HEK293 (cell line): ENCODE measurements around the gene CALHM6.

Experiments used
- CTCF ChIA-PET: fragments of 350-600 bp; formaldehyde crosslinking; extraction: SDS; loops from one replicate; lab custom pipeline; 2021; ENCODE audit warnings: antibody characterized with exemption; lab: Yijun Ruan, JAX
- POLR2A ChIA-PET: fragments of 300-600 bp; formaldehyde crosslinking; extraction: SDS; loops from one replicate; lab custom pipeline; 2020; ENCODE audit warnings: antibody characterized with exemption, inconsistent platforms; lab: Yijun Ruan, JAX
- H3K27ac ChIP-seq: fragments of 200-500 bp; sonication (Bioruptor generic); 2 replicates; pipeline ENCODE4 v1.5.1; 2014; ENCODE audit warnings: low read depth, low read length, control low read depth, inconsistent platforms; ENCODE audit errors: extremely low read depth
- H3K36me3 ChIP-seq, 2 experiments: fragments of 200-500 bp in 1 of 2; sonication (Bioruptor generic) in 1 of 2; 1 replicate in 1 of 2; 2 replicates in 1 of 2; pipeline ENCODE4 v1.5.1; 2014 to 2017; ENCODE audit warnings: inconsistent platforms in 2 of 2, low read length in 2 of 2; ENCODE audit not compliant: control insufficient read depth in 2 of 2, insufficient read depth in 1 of 2
- H3K4me1 ChIP-seq: fragments of 200-500 bp; sonication (Bioruptor generic); 2 replicates; pipeline ENCODE4 v1.5.1; 2014; ENCODE audit warnings: mild to moderate bottlenecking, low read length, inconsistent platforms; ENCODE audit not compliant: control insufficient read depth, insufficient read depth
- H3K4me3 ChIP-seq: 2 replicates; pipeline ENCODE4 v1.5.1; 2011; ENCODE audit warnings: low read depth, mild to moderate bottlenecking, control low read depth, low read length, moderate library complexity
- H3K9me3 ChIP-seq: fragments of 200-500 bp; sonication (Bioruptor generic); 2 replicates; pipeline ENCODE4 v1.5.1; 2014; ENCODE audit warnings: low read depth, low read length, inconsistent platforms; ENCODE audit not compliant: control insufficient read depth, insufficient read depth
- BCL6B ChIP-seq: fragments of 450-650 bp; formaldehyde crosslinking; IDR thresholded peaks from 2 replicates; pipeline ENCODE4 v1.5.1; 2017; ENCODE audit warnings: missing biosample characterization, missing genetic modification characterization
- EGR2 ChIP-seq: fragments of 450-650 bp; formaldehyde crosslinking; IDR thresholded peaks from 2 replicates; pipeline ENCODE4 v1.5.1; 2016; ENCODE audit warnings: low read depth, missing biosample characterization, missing genetic modification characterization
- HOXC10 ChIP-seq: sonication (generic); formaldehyde crosslinking; IDR thresholded peaks from 2 replicates; pipeline ENCODE4 v1.8.1; 2023; ENCODE audit warnings: mild to moderate bottlenecking, missing genetic modification reagents
- MYNN ChIP-seq: fragments of 450-650 bp; formaldehyde crosslinking; IDR thresholded peaks from 2 replicates; pipeline ENCODE4 v1.5.1; 2016; ENCODE audit warnings: missing biosample characterization, missing genetic modification characterization, borderline replicate concordance
- PATZ1 ChIP-seq: fragments of 450-650 bp; formaldehyde crosslinking; IDR thresholded peaks from 2 replicates; pipeline ENCODE4 v1.5.1; 2016; ENCODE audit warnings: missing biosample characterization, missing genetic modification characterization
- PRDM1 ChIP-seq: fragments of 450-650 bp; formaldehyde crosslinking; IDR thresholded peaks from 2 replicates; pipeline ENCODE4; 2016; ENCODE audit warnings: missing biosample characterization, missing genetic modification characterization
- SCRT1 ChIP-seq: fragments of 450-650 bp; formaldehyde crosslinking; IDR thresholded peaks from 2 replicates; pipeline ENCODE4 v1.5.1; 2016; ENCODE audit warnings: missing biosample characterization, missing genetic modification characterization, borderline replicate concordance
- YY1 ChIP-seq: fragments of 450-650 bp; formaldehyde crosslinking; IDR thresholded peaks from 2 replicates; pipeline ENCODE4 v1.5.1; 2018; ENCODE audit warnings: missing biosample characterization, missing genetic modification characterization
- ZBTB20 ChIP-seq: fragments of 450-650 bp; formaldehyde crosslinking; IDR thresholded peaks from 2 replicates; pipeline ENCODE4 v1.5.1; 2016; ENCODE audit warnings: missing biosample characterization, missing genetic modification characterization
- ZBTB21 ChIP-seq: fragments of 450-650 bp; formaldehyde crosslinking; IDR thresholded peaks from 2 replicates; pipeline ENCODE4 v1.5.1; 2017; ENCODE audit warnings: missing biosample characterization, missing genetic modification characterization
- ZBTB26 ChIP-seq: fragments of 450-650 bp; formaldehyde crosslinking; optimal IDR thresholded peaks from 2 replicates; pipeline ENCODE3; 2016; ENCODE audit warnings: missing biosample characterization, mild to moderate bottlenecking, missing genetic modification characterization
- ZBTB48 ChIP-seq: fragments of 450-650 bp; formaldehyde crosslinking; IDR thresholded peaks from 2 replicates; pipeline ENCODE4 v1.5.1; 2016; ENCODE audit warnings: missing biosample characterization, missing genetic modification characterization
- ZIC2 ChIP-seq: fragments of 450-650 bp; formaldehyde crosslinking; IDR thresholded peaks from 2 replicates; pipeline ENCODE4 v1.5.1; 2016; ENCODE audit warnings: missing biosample characterization, missing genetic modification characterization
- ZNF146 ChIP-seq: fragments of 450-650 bp; formaldehyde crosslinking; IDR thresholded peaks from 2 replicates; pipeline ENCODE4 v1.5.1; 2016; ENCODE audit warnings: missing biosample characterization, missing genetic modification characterization
- ZNF202 ChIP-seq: fragments of 450-650 bp; formaldehyde crosslinking; IDR thresholded peaks from 2 replicates; pipeline ENCODE4 v1.5.1; 2016; ENCODE audit warnings: missing biosample characterization, missing genetic modification characterization, borderline replicate concordance
- ZNF350 ChIP-seq: fragments of 450-650 bp; formaldehyde crosslinking; IDR thresholded peaks from 2 replicates; pipeline ENCODE4 v1.5.0; 2017; ENCODE audit warnings: missing biosample characterization, mild to moderate bottlenecking, missing genetic modification characterization
- ZNF354C ChIP-seq: fragments of 450-650 bp; formaldehyde crosslinking; IDR thresholded peaks from 2 replicates; pipeline ENCODE4 v1.5.1; 2016; ENCODE audit warnings: missing biosample characterization, missing genetic modification characterization, low read depth, borderline replicate concordance
- ZNF366 ChIP-seq: fragments of 450-650 bp; formaldehyde crosslinking; conservative IDR thresholded peaks from 2 replicates; pipeline ENCODE4 v1.5.1; 2016; ENCODE audit warnings: missing biosample characterization, missing genetic modification characterization
- ZNF416 ChIP-seq: fragments of 450-650 bp; formaldehyde crosslinking; IDR thresholded peaks from 2 replicates; pipeline ENCODE4 v1.5.1; 2016; ENCODE audit warnings: missing biosample characterization, missing genetic modification characterization
- ZNF423 ChIP-seq: fragments of 450-650 bp; formaldehyde crosslinking; IDR thresholded peaks from 2 replicates; pipeline ENCODE4 v1.5.1; 2016; ENCODE audit warnings: missing biosample characterization, missing genetic modification characterization
- ZNF521 ChIP-seq: fragments of 450-650 bp; formaldehyde crosslinking; IDR thresholded peaks from 2 replicates; pipeline ENCODE4 v1.5.1; 2017; ENCODE audit warnings: missing biosample characterization, mild to moderate bottlenecking, missing genetic modification characterization
- ZNF596 ChIP-seq: fragments of 450-650 bp; IDR thresholded peaks from 2 replicates; pipeline ENCODE4 v1.5.0; 2018; ENCODE audit warnings: missing biosample characterization, mild to moderate bottlenecking, missing genetic modification characterization, moderate library complexity
- ZNF621 ChIP-seq: fragments of 450-650 bp; formaldehyde crosslinking; IDR thresholded peaks from 2 replicates; pipeline ENCODE4 v1.5.1; 2017; ENCODE audit warnings: missing biosample characterization, missing genetic modification characterization
- ZNF670 ChIP-seq: fragments of 450-650 bp; formaldehyde crosslinking; IDR thresholded peaks from 2 replicates; pipeline ENCODE4 v1.5.1; 2016; ENCODE audit warnings: missing biosample characterization, missing genetic modification characterization, low read depth
- ZNF707 ChIP-seq: fragments of 450-650 bp; formaldehyde crosslinking; IDR thresholded peaks from 2 replicates; pipeline ENCODE4 v1.5.1; 2016; ENCODE audit warnings: missing biosample characterization, missing genetic modification characterization
- ZNF747 ChIP-seq: fragments of 450-650 bp; formaldehyde crosslinking; IDR thresholded peaks from 2 replicates; pipeline ENCODE4 v1.5.1; 2016; ENCODE audit warnings: missing biosample characterization, missing genetic modification characterization
- ZNF768 ChIP-seq: fragments of 450-650 bp; formaldehyde crosslinking; IDR thresholded peaks from 2 replicates; pipeline ENCODE4 v1.5.1; 2018; ENCODE audit warnings: missing biosample characterization, mild to moderate bottlenecking, missing genetic modification characterization
- ZXDB ChIP-seq: fragments of 450-650 bp; formaldehyde crosslinking; IDR thresholded peaks from 2 replicates; pipeline ENCODE4 v1.5.1; 2016; ENCODE audit warnings: missing biosample characterization, missing genetic modification characterization

CALHM6 gene

GRCh38 chr6:116467514-116467913, 6.3 kb downstream of the CALHM6 start (continued):
- TF ChIP-seq PATZ1 (no peak), ZNF146 (tag by site-specific recombination) (no peak), ZNF670 (no peak), YY1 (tag by site-specific recombination) (no peak), ZNF521 (tag by site-specific recombination) (no peak), ZNF423 (tag by site-specific recombination) (no peak), ZBTB26 (tag by site-specific recombination) (no peak)

GRCh38 chr6:116468293-116468692, 7.1 kb downstream of the CALHM6 start:
- POLR2A ChIA-PET: no interaction called here
- CTCF ChIA-PET: no interaction called here

GRCh38 chr6:116471531-116471930, 10.4 kb downstream of the CALHM6 start:
- CTCF ChIA-PET: interaction anchor here (0.6 to 1.1 kb wide), 3 partner anchors 89 to 255 kb away, joined by 3 to 4 read pairs (median 4); no protein-coding TSS in a partner anchor

More at GRCh38 chr6:116468293-116468692, 7.1 kb downstream of the CALHM6 start:
- Histone ChIP-seq H3K9me3 (no peaks in the 10 kb centered on the region), H3K4me1 (no peaks in the 10 kb centered on the region), H3K36me3 (no peaks in the 10 kb centered on the region), H3K4me3 (no peak overlapping the region), H3K27ac (no peak overlapping the region)
- no peak for TF ChIP-seq MYNN
- TF ChIP-seq ZNF596: no peak
- no peak for TF ChIP-seq ZNF621 (tag by site-specific recombination)
- no peak for TF ChIP-seq ZXDB (tag by site-specific recombination)
- TF ChIP-seq ZNF416 (tag by site-specific recombination): no peak
- no peak for TF ChIP-seq ZBTB20 (tag by site-specific recombination)
- no peak for TF ChIP-seq HOXC10 (CRISPR knock-in tag)
- TF ChIP-seq ZNF366 (tag by site-specific recombination): no peak
- no peak for TF ChIP-seq ZNF707
- no peak for TF ChIP-seq ZNF747 (tag by site-specific recombination)

GRCh38 chr6:116472706-116473105, 11.5 kb downstream of the CALHM6 start:
- ChIA-PET POLR2A (no interaction called here), CTCF (interaction anchor here (0.6 to 0.8 kb wide), 2 partner anchors 29 to 74 kb away, joined by 4 read pairs; no protein-coding TSS in a partner anchor)
- Histone ChIP-seq H3K36me3 (no peaks in the 10 kb centered on the region), H3K4me1 (no peaks in the 10 kb centered on the region), H3K4me3 (no peak overlapping the region), H3K9me3 (no peaks in the 10 kb centered on the region), H3K27ac (no peak overlapping the region)
- TF ChIP-seq ZBTB21: no peak
- TF ChIP-seq PRDM1 (tag by site-specific recombination): no peak
- TF ChIP-seq ZNF202 (tag by site-specific recombination): no peak
- no peak for TF ChIP-seq SCRT1 (tag by site-specific recombination)
- TF ChIP-seq BCL6B (tag by site-specific recombination): no peak
- TF ChIP-seq ZBTB48 (tag by site-specific recombination): no peak
- TF ChIP-seq ZNF350 (tag by site-specific recombination): no peak
- TF ChIP-seq ZNF416 (tag by site-specific recombination): no peak

More at GRCh38 chr6:116471531-116471930, 10.4 kb downstream of the CALHM6 start:
- POLR2A ChIA-PET: no interaction called here
- Histone ChIP-seq H3K9me3 (no peaks in the 10 kb centered on the region), H3K36me3 (no peaks in the 10 kb centered on the region), H3K4me3 (no peak overlapping the region), H3K27ac (no peak overlapping the region), H3K4me1 (no peaks in the 10 kb centered on the region)
- TF ChIP-seq ZNF354C (tag by site-specific recombination) (no peak), ZNF768 (tag by site-specific recombination) (no peak), ZNF416 (tag by site-specific recombination) (no peak), ZIC2 (tag by site-specific recombination) (no peak), HOXC10 (CRISPR knock-in tag) (no peak), EGR2 (tag by site-specific recombination) (no peak)
